GM19324 (cell line): ENCODE measurements around the gene HOXB4.
"Not testable (repeated sequence)": the region's sequence is repeated elsewhere in the genome, so short reads cannot be mapped to it uniquely, and the experiment has no call there.

ENCODE experiments used
- ATAC-seq: cut with Tn5 transposase; IDR thresholded peaks from one replicate; pipeline ENCODE4 v1.9.1; 2021; ENCODE audit warnings: mild to moderate bottlenecking, moderate library complexity; ENCODE audit not compliant: unreplicated experiment, low FRiP score

The HOXB4 gene

DNA sequence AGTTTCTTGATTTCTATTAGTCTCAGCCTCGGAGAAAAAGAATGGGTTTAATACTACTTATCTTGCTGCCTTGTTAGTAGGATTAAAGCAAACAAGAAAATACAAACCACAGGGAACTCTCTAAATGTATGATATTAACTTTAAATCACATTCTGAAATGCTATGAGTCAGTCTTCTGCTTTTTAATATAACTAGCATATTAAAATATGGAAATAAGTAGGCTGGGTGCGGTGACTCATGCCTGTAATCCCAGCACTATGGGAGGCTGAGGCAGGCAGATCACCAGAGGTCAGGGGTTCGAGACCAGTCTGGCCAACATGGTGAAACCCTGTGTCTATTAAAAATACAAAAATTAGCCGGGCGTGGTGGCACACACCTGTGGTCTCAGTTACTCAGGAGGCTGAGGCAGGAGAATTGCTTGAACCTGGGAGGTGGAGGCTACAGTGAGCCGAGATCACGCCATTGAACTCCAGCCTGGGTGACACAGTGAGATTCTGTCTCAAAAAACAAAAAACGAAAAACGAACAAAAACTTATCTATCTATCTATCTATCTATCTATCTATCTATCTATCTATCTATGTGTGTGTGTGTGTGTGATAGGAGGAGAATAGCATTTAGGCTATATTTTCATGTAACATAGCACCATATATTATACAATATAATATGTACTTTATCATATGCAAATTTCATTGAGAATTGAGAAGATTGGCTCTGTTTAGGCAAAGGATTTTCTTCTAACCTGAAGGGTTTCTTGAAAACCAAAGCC is 42.2 kb downstream of the HOXB4 start:
- ATAC-seq = not testable (repeated sequence)

GRCh38 chr17:48532261-48532660 is 45.9 kb downstream of the HOXB4 start:
- no peak for ATAC-seq

DNA sequence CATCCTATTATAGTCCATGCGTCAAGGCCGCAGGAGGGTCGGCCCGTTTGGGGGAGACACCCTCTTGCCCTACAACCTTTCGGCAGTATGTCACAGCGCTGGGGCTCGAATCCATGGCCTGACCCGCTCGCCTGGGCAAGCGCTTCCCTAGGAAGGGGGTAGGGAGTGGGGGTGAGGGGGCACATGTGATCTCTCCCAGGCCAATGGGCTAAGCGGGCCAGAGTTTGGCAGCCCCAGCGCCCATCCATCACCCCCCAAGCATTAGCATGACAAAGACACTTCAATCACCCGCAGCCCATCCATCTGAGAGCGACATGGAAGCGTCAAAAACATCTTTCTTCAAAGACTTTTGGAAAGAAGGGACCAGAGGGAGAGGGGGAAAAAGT is 47.3 kb downstream of the HOXB4 start, which contains the start of gene HOXB1:
TSS of gene HOXB1 (minus strand) at position 125 of the 386 bp plus-strand sequence. CDS start at position 18, 107 bp downstream.
- ATAC-seq = no peak

DNA sequence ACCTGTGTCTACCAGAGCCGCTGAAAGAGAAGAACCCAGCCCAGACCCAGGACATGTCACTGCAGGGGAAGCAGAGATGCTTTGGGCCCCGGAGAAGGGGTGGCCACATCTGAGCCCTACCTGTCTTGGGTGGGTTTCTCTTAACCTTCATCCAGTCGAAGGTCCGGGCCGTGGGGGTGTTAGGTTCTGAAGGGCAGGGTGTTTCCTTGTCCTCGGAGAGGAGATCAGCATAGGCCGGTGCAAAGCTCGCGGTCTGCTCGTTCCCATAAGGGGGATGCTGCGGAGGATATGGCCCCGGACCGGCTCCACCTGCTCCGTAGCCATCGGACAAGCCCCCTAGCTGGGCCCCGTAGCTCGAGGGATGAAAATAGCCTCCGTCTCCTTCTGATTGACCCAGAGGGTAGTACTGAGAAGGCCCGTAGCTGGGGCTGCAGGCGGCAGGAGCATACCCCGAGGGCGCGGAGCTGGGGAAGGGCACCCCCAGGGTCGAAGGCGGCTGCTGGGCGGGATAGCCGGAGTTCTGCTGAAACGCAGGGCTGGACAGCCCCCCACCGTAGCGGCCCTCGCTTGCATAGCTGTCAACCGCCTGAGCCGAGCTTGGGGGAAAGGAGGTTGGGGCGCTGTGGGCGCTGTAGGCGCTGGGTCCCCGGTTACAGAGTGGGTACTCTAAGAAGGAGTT is 47.8 kb downstream of the HOXB4 start:
- ATAC-seq = no peak

- no peak for ATAC-seq
These were observed 48.5 kb downstream of the HOXB4 start for GRCh38 chr17:48529683-48530009.

DNA sequence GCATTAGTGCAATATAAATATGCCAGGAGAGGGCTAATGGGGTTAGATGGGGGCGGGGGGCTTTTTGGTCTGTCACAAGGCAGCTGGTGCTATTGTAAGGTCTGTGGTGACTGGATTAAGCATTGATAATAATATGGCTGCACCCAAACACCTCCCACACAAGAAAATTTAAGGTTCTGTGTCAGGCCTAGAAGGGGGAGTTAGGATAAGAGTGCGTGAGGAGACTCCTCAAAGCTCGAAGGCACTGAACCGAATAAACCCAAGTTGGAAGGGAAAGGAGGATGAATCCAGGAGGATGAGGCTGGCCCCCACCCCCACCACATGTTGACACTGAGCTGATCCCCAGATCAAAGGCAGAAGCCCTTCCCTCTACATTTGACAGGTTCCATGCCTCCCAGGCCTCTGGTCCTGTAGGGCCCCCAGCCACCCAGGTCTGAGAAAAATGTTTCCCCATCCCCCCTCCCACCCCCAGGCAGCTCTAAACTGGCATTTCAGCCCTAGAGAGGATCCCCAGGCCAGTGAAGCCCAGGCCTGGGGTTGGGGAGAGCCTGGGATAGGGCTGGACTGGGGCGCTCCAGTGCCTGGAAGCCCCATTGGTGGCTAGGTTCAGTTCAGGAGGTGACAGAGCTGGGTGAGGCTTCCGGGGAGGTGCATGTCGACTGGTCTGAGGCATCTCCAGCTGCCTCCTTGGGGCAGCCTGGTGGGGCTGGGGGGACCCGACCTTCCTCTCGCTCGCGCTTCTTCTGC is 49.0 kb downstream of the HOXB4 start:
- ATAC-seq = no peak

- no peak for ATAC-seq
These were observed 49.8 kb downstream of the HOXB4 start for GRCh38 chr17:48528153-48528935.

DNA sequence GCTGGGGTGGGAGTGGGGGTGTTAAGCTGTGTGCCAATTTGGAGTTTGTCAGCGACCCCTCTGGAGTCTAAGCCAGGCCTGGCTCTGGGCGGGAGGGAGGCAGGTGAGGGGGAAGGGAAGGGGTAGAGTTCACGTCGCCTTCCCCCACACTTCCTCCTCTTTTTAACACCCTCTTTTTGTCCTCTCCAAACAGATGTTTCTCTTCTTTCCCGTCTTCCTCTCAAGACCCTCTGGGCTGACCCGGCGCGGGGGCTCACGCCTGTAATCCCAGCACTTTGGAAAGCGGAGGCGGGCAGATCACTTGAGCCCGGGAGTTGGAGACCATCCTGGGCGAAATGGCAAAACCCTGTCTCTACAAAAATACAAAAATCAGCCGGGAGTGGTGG is 50.6 kb downstream of the HOXB4 start:
- no peak for ATAC-seq

DNA sequence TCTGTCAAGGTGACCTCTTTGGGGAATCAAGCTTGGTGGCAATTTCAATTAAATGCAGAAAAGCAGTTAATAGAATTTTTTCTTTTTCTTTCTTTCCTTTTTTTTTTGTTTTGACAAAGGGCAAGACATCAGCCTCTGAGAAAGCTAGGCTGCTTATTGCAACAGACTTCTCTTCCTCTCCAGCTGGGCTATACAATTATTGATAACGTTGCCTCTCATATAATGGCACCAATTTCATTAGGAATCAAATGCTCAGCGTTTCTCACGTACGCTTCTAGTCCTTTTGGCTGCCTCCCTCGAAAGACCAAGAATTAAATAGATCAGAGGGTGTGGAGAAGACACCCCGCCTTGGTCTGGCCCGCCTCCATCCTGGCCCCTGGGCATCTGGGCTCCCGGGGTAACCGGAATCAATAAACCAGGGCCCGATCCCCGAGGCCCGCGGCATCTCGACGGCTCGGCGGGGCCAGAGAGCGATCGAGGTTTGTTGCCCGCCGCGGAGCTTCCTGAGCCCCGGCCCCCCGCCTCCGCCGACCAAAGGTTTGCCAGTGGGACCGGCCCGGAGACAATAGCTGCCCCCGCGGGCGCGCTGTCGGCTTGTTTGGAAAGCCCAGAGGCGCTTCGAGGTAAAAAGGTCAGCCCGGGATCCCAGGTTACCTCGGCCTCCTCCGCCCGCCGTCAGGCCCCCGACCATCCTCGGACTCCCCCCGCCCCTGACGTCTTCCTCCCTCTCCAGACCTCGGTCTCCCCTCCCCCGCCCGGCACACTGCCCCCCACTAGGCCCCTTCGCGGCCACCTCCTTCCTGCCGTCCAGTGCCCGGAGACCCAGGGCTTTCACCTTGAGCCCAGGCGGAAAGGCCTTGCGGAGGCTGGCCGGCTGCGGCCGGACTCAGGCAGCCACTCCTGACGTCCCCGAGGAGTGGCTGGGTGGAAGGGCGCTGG is 51.3 kb downstream of the HOXB4 start:
- ATAC-seq = no peak
